Naive thymus-derived CD8-positive, alpha-beta T cell (primary cell): ENCODE measurements around the gene NCAN. TPM values are rescaled to one million over a fixed set of nuclear protein-coding genes. Genes with fewer than 3 reads are reported as not detected.
"Not testable (repeated sequence)": the region's sequence is repeated elsewhere in the genome, so short reads cannot be mapped to it uniquely, and the experiment has no call there.

Experiments used
- ATAC-seq, 2 donors: fragments of 150-1000 bp; cut with Tn5 transposase in 1 of 2; sonication (Bioruptor Pico), chemical (Tn5 transposase) in 1 of 2; 1 replicate in 1 of 2; 2 replicates in 1 of 2; pipeline ENCODE4 v1.10.0; 2021; ENCODE audit warnings: mild to moderate bottlenecking in 2 of 2, moderate library complexity in 2 of 2
- POLR2A ChIA-PET: fragments of 350-600 bp; sonication (Branson Sonifier 250); formaldehyde crosslinking; loops from one replicate; lab custom pipeline; 2021; ENCODE audit warnings: antibody characterized with exemption; lab: Charles Lee
- DNase-seq, 10 donors: peaks; one replicate each; pipeline versions ENCODE4 v3.0.0 to v3.0.0-alpha.2; 2020 to 2022
- H3K27ac Mint-ChIP-seq, 10 donors: one replicate each; pipeline ENCODE4 v1.8.0; 2020 to 2022; ENCODE audit warnings: mild to moderate bottlenecking in 10 of 10, mixed read lengths in 10 of 10, moderate library complexity in 4 of 10, inconsistent platforms in 1 of 10
- H3K27me3 Mint-ChIP-seq, 5 donors: one replicate each; pipeline ENCODE4 v1.8.0; 2021 to 2022; ENCODE audit warnings: mixed read lengths in 5 of 5
- H3K36me3 Mint-ChIP-seq, 3 donors: one replicate each; pipeline ENCODE4 v1.8.0; 2020 to 2022; ENCODE audit warnings: mixed read lengths in 3 of 3, mild to moderate bottlenecking in 2 of 3, inconsistent platforms in 1 of 3
- H3K4me1 Mint-ChIP-seq, 4 donors: one replicate each; pipeline ENCODE4 v1.8.0; 2021 to 2022; ENCODE audit warnings: mixed read lengths in 4 of 4
- H3K4me3 Mint-ChIP-seq, 10 donors: one replicate each; pipeline ENCODE4 v1.8.0; 2020 to 2022; ENCODE audit warnings: mild to moderate bottlenecking in 10 of 10, mixed read lengths in 10 of 10, moderate library complexity in 6 of 10, inconsistent platforms in 1 of 10
- H3K9me3 Mint-ChIP-seq, 9 donors: one replicate each; pipeline ENCODE4 v1.8.0; 2020 to 2022; ENCODE audit warnings: mixed read lengths in 9 of 9, mild to moderate bottlenecking in 3 of 9, inconsistent platforms in 1 of 9, moderate library complexity in 1 of 9
- polyA plus RNA-seq, 3 donors: library from polyadenylated mRNA; unstranded; fragments of 300-500 nt; fragmentation: Illumina TruSeq; gene quantifications; one replicate each; pipeline ENCODE4 v1.2.3, GENCODE V29; 2021
- total RNA-seq, 8 experiments: library from RNA in 2 of 8; stranded (reverse) in 2 of 8; gene quantifications; one replicate each; pipeline ENCODE4 v1.2.3 and lab custom pipeline; 2021 to 2026

The NCAN gene
- not detected for total RNA-seq
- polyA plus RNA-seq = not detected
- 0 to 0.09 (median 0.04) reads per million in 6 experiments for total RNA-seq (lab: John Stamatoyannopoulos, UW)

DNA sequence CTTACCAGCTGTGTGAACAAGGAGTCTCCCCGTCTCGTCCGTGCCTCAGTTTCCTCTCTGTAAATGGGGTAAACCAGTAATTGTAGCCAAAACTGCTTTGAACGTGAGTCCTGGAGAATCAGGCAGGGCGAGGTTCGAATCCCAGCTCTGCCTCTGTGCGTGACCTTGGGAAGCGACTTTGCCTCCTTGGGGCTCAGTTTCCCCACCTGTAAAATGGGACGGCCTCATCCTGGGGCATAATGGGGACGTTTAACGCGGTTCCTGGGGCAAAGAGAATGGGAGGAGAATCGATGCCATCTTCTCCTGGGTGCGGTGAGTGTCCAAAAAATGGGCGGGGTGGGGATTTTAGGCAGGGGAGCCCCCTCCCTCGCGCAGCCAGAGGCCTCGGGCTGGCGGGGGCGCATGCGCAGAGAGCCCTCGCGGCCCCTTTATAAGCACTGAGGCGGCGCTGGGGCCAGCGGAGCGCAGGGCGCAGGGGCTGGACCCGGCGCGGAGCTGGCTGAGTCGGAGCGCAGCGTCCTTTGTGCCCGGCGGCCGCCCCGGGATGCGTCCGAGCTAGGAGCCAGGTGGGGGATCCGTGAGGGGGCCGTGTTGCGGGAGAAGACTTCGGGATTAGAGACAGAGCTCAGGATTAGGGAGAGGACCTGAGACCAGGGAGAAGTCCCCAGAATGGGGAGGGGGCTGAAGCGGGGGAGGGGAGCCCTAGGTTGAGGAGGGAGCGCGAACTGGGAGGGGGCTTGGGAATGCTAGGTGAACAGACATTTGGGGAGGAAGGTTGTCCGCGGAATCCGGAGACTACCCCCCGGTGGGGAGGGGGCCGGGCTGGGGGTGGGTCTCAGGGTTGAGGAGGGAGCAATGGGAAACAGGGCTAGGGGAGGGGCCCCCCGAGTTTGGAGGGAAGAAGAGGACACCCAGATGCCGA, at the start of gene NCAN:
Gene NCAN (plus strand): TSS at position 460 of the 922 bp plus-strand sequence. CDS start 4,996 bp downstream, outside the sequence.
- peak within 1 kb of the TSS in 1 of 10 donors; percentile 2 for H3K27ac Mint-ChIP-seq
- POLR2A ChIA-PET = no interaction called here
- no peak within 1 kb of the TSS for H3K4me3 Mint-ChIP-seq

DNA sequence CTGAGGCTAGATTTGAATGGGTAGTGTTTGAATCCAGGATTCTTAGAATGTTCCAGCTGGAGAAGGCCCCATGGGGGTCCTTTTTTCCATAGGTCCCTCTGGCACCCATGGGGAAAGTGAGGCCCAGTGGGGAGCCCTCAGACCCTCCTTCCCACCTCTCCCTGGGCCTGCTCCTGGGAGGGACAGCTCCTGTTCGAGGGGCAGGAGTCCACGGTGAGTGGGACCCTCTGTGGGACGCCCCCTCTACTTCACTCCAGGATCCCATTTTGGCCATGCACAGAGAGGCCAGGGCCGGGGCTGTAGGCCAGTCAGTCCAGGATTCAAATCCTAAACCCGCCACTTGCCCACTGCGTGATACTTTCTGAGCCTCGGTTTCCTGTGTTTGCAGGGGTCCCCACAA, 49.3 kb upstream of the NCAN start:
- DNase-seq (no peak), ATAC-seq (no peak)
- Mint-ChIP-seq H3K9me3 (no peaks in the 10 kb centered on the region), H3K27me3 (peaks cover 0 to 3% (median 0%) of the 10 kb centered on the region in 5 donors), H3K36me3 (peaks cover 0 to 5% (median 0%) of the 10 kb centered on the region in 3 donors), H3K27ac (no peak overlapping the region), H3K4me3 (no peak overlapping the region), H3K4me1 (peaks cover 0 to 14% (median 2%) of the 10 kb centered on the region in 4 donors)
- POLR2A ChIA-PET = no interaction called here

More for the DNA sequence above, at the start of gene NCAN:
- peaks cover 12 to 15% (median 14%) of the 10 kb centered on the region in 4 donors for H3K4me1 Mint-ChIP-seq
- no peak for DNase-seq
- peaks cover 24 to 76% (median 53%) of the 10 kb centered on the region in 5 donors for H3K27me3 Mint-ChIP-seq
- peaks cover 0 to 5% (median 0%) of the 10 kb centered on the region in 3 donors for H3K36me3 Mint-ChIP-seq
- no peak for ATAC-seq
- H3K9me3 Mint-ChIP-seq = peaks cover 0 to 2% (median 0%) of the 10 kb centered on the region in 9 donors

DNA sequence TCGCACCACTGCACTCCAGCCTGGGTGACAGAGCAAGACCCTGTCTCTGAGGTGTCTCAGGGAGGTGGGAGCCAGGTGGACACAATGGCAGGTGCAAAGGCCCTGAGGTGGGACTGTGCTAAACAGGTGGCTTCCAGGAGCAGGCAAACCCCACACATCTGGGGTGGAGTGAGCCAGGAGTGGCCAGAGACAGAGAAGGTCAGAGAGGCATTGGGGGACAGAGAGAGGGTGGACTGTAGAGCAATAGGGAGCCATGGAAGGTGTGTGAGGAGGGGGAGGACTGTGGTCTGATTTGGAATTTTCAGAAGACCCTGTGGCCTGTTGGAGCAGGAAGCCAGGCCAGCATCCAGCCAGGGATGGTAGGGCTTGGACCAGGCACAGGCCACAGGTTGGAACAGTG, 46.4 kb upstream of the NCAN start:
- POLR2A ChIA-PET = no interaction called here
- Mint-ChIP-seq H3K36me3 (peaks cover 0 to 5% (median 0%) of the 10 kb centered on the region in 3 donors), H3K4me3 (no peak overlapping the region), H3K27ac (no peak overlapping the region), H3K4me1 (peaks cover 11 to 16% (median 13%) of the 10 kb centered on the region in 4 donors), H3K27me3 (peaks cover 0 to 3% (median 0%) of the 10 kb centered on the region in 5 donors), H3K9me3 (no peaks in the 10 kb centered on the region)
- ATAC-seq (no peak), DNase-seq (no peak)

DNA sequence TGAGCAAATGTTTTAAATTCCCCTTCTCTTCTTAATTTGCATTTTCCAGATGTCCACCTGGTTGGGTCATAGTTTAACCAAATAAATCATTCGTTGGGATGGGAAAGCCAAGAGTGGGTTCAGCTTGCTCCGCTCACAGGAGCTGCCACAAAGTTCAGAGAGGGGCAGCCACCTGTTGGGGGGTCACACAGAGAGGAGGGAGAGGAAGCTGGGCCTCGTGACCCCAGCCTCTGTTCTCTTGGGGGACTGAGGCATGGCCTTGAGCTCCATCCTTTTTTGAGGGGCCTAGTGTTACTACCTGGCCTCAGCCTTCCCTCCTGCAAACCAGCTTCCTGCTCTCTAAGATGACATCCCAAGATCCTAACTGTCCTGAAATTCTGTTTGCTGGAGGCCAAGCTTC, 44.1 kb upstream of the NCAN start:
- H3K36me3 Mint-ChIP-seq = peaks cover 0 to 5% (median 0%) of the 10 kb centered on the region in 3 donors
- POLR2A ChIA-PET = interaction anchor here (1.3 kb wide), 1 partner anchor 11 kb away, joined by 3 read pairs; no protein-coding TSS in a partner anchor
- H3K27me3 Mint-ChIP-seq = no peaks in the 10 kb centered on the region
- H3K9me3 Mint-ChIP-seq = no peaks in the 10 kb centered on the region
- DNase-seq (no peak), ATAC-seq (no peak)
- H3K4me3 Mint-ChIP-seq = no peak overlapping the region
- peaks cover 10 to 22% (median 17%) of the 10 kb centered on the region in 4 donors for H3K4me1 Mint-ChIP-seq
- peak overlapping the region in 1 of 10 donors; percentile 27 for H3K27ac Mint-ChIP-seq

DNA sequence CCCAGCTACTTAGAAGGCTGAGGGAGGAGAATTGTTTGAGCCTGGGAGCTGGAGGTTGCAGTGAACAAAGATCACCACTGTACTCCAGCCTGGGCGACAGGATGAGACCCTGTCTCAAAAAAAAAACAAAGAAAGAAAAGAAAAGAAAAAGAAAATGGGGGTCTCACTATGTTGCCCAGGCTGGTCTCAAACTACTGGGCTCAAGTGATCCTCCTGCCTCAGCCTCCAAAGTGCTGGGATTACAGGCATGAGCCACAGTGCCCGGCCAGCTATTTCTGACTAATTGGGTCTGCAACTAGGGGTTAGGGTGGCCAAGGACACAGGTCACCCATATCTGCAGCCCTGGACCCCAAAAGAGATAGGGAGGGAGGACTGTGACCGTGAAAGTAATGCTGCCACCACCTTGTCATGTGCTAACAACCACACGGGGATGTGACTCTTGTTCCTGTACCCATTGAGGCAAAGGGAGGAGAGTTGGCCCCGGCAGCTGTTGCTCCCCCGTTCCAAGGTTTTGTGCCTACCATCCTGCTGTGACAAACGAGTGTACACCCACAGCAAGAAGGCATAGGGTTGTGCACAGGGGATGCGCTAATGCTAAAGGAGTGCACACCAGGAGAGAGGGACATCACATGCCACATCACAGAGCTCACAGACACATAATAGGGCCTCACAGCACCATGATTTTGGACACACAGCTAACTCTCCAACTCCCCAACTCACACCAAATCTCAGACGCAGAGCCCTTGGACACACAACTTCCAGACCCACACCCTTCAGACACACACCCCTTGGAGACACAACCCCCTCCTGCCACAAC, 42.3 kb upstream of the NCAN start:
- POLR2A ChIA-PET = no interaction called here
- ATAC-seq = no peak
- DNase-seq = no peak
- peak overlapping the region in 4 of 10 donors; percentile 12 to 67 (median 46) for H3K27ac Mint-ChIP-seq
- H3K4me1 Mint-ChIP-seq = peaks cover 10 to 22% (median 17%) of the 10 kb centered on the region in 4 donors
- H3K9me3 Mint-ChIP-seq = no peaks in the 10 kb centered on the region
- H3K36me3 Mint-ChIP-seq = peaks cover 0 to 5% (median 0%) of the 10 kb centered on the region in 3 donors
- H3K4me3 Mint-ChIP-seq = peak overlapping the region; percentile 34 to 87 (median 72)
- no peaks in the 10 kb centered on the region for H3K27me3 Mint-ChIP-seq

DNA sequence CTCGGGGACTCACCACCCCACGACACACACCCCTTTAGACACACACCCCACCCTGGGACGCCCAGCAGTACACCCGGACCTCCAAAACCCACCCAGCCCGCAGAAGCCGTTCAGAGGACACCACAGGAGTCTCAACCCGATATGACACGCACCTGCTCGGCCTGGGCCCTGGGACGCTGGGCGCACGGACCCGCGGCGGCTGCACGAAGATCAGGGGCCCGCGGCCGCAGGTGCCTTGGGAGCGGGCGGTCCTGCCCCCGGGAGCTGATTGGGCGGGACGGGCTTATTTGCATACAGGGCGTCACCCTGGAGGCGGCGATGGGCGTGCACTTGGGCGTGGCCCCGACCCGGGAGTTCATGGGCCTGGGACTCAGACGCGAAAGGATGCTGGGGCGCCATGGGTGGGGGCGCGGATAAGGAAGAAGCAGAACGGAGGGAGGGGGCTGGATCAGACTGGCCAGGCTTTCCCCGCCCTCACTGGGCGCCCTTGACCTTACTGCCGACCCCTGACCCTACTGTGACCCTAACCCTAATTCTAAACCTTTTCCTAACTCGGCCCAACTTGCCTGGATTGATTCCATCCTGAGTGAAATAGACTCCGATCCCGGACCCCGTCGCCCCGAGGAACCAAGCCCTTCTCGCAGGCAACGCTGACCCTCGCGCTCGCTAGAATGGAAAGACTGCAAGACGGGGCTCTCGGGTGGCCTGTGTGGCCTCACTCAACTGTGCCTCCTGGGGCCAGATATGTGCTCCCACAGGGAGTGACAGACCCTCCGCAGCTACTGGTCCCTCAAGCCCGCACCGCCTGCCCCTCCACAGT, 41.5 kb upstream of the NCAN start, which contains the start of gene MEF2B:
Gene MEF2B (minus strand): TSS at position 211 of the 820 bp plus-strand sequence. CDS start 19,528 bp downstream, outside the sequence.
- POLR2A ChIA-PET = interaction anchor here (0.6 kb wide), 2 partner anchors 220 to 1350 kb away, joined by 3 to 5 read pairs; no protein-coding TSS in a partner anchor
- H3K4me1 Mint-ChIP-seq = peaks cover 10 to 22% (median 18%) of the 10 kb centered on the region in 4 donors
- peaks cover 0 to 2% (median 0%) of the 10 kb centered on the region in 3 donors for H3K36me3 Mint-ChIP-seq
- DNase-seq (peak; percentile 59 to 87 (median 77)), ATAC-seq (peak; percentile 96 to 98)
- H3K4me3 Mint-ChIP-seq = peak within 1 kb of the TSS; percentile 34 to 87 (median 72)
- no peaks in the 10 kb centered on the region for H3K27me3 Mint-ChIP-seq
- peak within 1 kb of the TSS in 6 of 10 donors; percentile 13 to 81 (median 62) for H3K27ac Mint-ChIP-seq
- H3K9me3 Mint-ChIP-seq = no peaks in the 10 kb centered on the region

DNA sequence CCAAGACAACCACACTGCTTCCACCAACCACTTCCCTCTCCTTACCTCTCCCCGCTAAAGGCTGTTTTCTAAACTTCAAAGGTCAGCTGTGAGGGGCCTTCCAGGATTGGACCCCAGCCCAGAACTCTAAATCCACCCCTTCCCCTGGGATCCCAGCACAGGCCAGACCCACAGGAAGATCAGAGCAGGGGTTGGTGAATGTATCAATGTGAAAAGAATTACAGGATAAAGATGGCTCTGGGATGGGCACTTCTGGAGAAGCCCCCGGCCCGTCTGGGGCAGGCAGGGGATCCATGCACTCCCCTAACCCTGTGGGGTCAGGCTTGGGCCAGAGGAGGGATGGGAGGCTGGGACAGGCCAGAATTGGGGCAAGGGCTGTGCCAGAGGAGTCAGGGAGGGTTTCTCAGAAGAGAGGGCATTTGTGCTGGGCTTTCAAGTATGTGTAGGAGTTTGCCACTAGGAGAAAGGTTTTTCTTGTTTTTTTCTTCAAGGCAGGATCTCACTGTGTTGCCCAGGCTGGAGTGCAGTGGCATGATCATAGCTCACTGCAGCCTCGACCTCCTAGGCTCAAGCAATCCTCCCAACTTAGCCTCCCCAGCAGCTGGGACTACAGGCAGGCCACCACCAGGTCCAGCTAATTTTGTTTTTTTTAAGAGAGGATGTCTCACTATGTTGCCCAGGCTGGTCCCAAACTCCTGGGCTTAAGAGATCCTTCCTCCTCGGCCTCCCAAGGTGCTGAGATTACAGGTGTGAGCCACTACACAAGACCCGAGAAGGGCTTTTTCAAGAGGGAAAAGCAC, 40.7 kb upstream of the NCAN start:
- peak overlapping the region in 8 of 10 donors; percentile 41 to 87 (median 69) for H3K4me3 Mint-ChIP-seq
- H3K27ac Mint-ChIP-seq = peak overlapping the region in 3 of 10 donors; percentile 13 to 39 (median 33)
- POLR2A ChIA-PET = interaction anchor here (0.6 kb wide), 2 partner anchors 220 to 1351 kb away, joined by 3 to 5 read pairs; no protein-coding TSS in a partner anchor
- H3K9me3 Mint-ChIP-seq = no peaks in the 10 kb centered on the region
- no peaks in the 10 kb centered on the region for H3K27me3 Mint-ChIP-seq
- ATAC-seq (no peak), DNase-seq (no peak)
- H3K36me3 Mint-ChIP-seq = peaks cover 0 to 4% (median 0%) of the 10 kb centered on the region in 3 donors
- H3K4me1 Mint-ChIP-seq = peaks cover 10 to 22% (median 18%) of the 10 kb centered on the region in 4 donors

DNA sequence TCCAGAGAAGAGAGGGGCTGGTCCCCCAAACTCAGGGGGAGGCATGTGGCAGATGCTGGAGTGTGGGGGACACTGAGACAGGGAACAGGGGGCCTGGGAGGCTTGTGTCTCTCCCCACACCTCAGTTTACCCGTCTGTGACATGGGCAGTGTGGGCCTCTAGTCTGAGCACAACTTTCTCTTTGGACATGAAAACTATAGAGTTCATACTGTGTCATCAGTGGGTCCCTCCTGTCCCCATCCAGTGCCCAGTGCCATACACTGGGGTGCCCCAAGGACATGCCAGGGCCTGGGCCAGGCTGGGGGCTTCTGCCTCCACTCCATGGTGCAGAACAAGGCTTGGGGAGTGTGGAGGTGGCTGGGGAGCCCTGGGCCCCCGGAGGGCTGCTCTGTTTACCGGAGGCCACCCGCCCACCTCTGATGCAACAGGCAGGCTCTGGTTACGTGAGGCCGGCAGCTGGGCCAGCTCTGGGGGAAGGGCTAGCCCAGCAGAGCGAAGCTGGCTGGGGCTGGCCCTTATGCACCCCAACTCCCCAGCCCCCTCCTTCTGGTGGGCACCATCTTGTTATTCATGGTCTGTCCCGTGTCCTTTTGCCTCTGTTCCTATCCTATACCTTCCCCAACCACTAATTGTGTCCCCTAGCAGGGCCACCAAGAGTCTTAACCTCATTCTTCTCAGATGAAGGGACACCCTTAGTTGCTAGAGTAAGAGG, 39.8 kb upstream of the NCAN start:
- Mint-ChIP-seq H3K9me3 (no peaks in the 10 kb centered on the region), H3K27ac (peak overlapping the region in 1 of 10 donors; percentile 39), H3K4me1 (peaks cover 10 to 22% (median 18%) of the 10 kb centered on the region in 4 donors), H3K27me3 (no peaks in the 10 kb centered on the region), H3K4me3 (no peak overlapping the region), H3K36me3 (peaks cover 0 to 6% (median 0%) of the 10 kb centered on the region in 3 donors)
- DNase-seq (no peak), ATAC-seq (no peak)
- POLR2A ChIA-PET = interaction anchor here (0.6 kb wide), 1 partner anchor 764 kb away, joined by 3 read pairs; no protein-coding TSS in a partner anchor

DNA sequence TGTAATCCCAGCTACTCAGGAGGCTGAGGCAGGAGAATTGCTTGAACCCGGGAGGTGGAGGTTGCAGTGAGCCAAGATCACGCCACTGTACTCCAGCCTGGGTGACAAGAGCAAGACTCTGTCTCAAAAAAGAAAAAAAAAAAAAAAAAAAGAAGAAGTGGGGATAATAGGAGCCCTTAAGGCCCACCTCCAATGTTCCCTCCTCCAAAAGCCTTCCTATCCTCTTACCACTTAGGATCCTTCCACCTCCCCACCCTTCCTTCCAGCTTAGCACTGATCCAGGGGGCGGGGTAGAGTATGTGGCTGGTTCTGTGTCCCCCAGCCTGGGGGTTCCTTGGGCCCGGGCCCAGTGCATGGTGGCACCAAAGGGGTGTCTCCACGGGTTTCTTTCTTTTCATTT, 38.5 kb upstream of the NCAN start:
- ATAC-seq, H3K9me3 Mint-ChIP-seq, DNase-seq, H3K27ac Mint-ChIP-seq, H3K27me3 Mint-ChIP-seq, POLR2A ChIA-PET, H3K4me3 Mint-ChIP-seq: not testable (repeated sequence)
- Mint-ChIP-seq H3K36me3 (peaks cover 0 to 16% (median 0%) of the 10 kb centered on the region in 3 donors), H3K4me1 (peaks cover 10 to 22% (median 19%) of the 10 kb centered on the region in 4 donors)

DNA sequence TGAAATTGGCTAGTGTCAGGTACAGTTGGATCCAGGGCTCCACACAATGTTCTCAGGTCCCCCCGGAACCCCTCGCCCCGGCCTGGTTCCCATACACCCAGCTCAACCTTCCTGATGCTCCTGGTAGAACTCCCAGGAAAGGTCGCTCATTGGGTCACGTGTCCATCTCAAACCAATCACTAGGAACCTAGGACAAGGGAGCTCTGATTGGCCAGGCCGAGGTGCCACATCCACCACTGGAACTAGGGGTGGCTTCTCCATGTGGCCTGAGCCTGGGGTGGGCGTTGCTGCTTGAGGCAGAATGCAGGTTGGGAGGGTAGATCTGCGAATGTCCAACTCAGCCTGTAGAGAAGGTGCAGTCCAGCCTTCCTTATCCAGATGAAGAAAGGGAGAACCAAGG, 34.8 kb upstream of the NCAN start:
- Mint-ChIP-seq H3K27me3 (no peaks in the 10 kb centered on the region), H3K4me1 (peaks cover 1 to 4% (median 3%) of the 10 kb centered on the region in 4 donors), H3K9me3 (no peaks in the 10 kb centered on the region), H3K36me3 (peaks cover 0 to 32% (median under 1%) of the 10 kb centered on the region in 3 donors), H3K27ac (peak overlapping the region in 1 of 10 donors; percentile 43), H3K4me3 (no peak overlapping the region)
- no peak for ATAC-seq
- DNase-seq = no peak
- POLR2A ChIA-PET = interaction anchor here (0.5 kb wide), 2 partner anchors 242 to 428 kb away, joined by 3 to 5 read pairs; no protein-coding TSS in a partner anchor
